ENCODE results near the gene TRIM13.

- TF ChIP-seq POLR2A (IDR thresholded peaks at IDR 0.05; ENCODE audit: extremely low read depth, insufficient read length) = no peak
- TF ChIP-seq CTCF (IDR thresholded peaks at IDR 0.05; ENCODE audit: low read depth, low read length) = no peak
- TF ChIP-seq, protein P1, sequence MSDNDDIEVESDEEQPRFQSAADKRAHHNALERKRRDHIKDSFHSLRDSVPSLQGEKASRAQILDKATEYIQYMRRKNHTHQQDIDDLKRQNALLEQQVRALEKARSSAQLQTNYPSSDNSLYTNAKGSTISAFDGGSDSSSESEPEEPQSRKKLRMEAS (IDR thresholded peaks at IDR 0.05; ENCODE audit: low read depth, low read length) = no peak
- TF ChIP-seq MYC (IDR thresholded peaks at IDR 0.05; ENCODE audit: low read depth, low read length) = no peak
These were observed 40.7 kb upstream of the TRIM13 start for GRCh38 chr13:49956131-49956530.

All from NB4 (cell line).